ENCODE measurements around the gene PMVK.
A peak's percentile ranks its signal among the peaks of the same experiment; 100 is the strongest.

DNA sequence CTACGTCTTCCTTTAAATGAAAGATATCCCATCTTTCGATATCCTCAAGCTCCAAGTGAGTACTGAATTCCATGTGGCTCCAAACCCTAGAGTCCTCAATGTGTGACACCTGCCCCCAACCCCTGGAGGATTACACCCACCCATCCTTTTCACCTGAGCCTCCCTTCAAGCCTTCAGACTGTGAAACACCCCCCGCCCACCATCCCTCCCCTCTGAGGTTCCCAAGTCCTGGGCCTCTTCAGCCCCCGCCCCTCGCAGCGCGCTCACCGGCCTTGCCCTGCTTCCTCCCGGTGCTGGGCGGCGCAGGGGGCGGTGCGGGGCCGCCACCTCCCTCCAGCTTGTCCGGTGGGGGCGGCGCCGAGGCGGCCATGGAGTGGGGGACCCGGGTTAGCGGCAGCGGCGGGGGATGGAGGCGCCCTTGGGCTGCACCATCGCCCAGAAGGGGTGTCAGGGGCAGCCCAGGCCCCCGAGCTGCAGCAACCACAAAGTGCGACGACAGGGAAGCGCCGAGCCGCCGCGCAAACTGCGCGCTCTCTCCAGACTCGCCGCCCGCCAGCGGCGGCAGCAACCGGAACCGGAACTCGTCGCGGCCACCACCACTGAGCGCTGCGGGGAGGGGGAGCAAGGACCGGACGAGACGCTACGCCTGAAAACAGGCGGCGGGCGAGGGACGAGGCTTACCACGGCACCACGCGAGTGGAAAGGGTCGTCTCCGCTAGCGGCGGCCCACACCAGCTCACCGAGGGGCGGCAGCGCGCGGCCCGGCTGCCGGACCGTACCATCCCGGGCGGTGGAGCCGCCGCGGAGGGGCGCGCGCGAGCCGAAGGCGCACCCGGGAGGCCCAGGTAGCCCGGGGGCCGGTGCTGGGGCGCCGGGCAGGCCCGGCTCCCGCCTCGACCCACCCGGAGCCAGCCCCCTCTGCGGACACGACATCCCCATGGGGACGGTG is 25.0 kb upstream of the PMVK start, which contains the start of gene PYGO2:
- TF ChIP-seq, protein P1, sequence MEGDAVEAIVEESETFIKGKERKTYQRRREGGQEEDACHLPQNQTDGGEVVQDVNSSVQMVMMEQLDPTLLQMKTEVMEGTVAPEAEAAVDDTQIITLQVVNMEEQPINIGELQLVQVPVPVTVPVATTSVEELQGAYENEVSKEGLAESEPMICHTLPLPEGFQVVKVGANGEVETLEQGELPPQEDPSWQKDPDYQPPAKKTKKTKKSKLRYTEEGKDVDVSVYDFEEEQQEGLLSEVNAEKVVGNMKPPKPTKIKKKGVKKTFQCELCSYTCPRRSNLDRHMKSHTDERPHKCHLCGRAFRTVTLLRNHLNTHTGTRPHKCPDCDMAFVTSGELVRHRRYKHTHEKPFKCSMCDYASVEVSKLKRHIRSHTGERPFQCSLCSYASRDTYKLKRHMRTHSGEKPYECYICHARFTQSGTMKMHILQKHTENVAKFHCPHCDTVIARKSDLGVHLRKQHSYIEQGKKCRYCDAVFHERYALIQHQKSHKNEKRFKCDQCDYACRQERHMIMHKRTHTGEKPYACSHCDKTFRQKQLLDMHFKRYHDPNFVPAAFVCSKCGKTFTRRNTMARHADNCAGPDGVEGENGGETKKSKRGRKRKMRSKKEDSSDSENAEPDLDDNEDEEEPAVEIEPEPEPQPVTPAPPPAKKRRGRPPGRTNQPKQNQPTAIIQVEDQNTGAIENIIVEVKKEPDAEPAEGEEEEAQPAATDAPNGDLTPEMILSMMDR (IDR thresholded peaks at IDR 0.05; ENCODE audit: control extremely low read depth in 1 of 3, insufficient read depth in 1 of 3, low read depth in 1 of 3, low read length in 3 of 3) = peak; percentile 37 to 55 (median 53)
- no peak for TF ChIP-seq SUZ12 (IDR thresholded peaks at IDR 0.05; ENCODE audit: low read length)
- TF ChIP-seq TEAD4 (IDR thresholded peaks at IDR 0.05; ENCODE audit: low read depth, low read length) = no peak
- TF ChIP-seq, protein P2, sequence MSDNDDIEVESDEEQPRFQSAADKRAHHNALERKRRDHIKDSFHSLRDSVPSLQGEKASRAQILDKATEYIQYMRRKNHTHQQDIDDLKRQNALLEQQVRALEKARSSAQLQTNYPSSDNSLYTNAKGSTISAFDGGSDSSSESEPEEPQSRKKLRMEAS (IDR thresholded peaks at IDR 0.05) = peak; percentile 35; the same call in 1 of the 2 replicates

Data from H1 (cell line).